HEK293 (cell line): ENCODE measurements around the gene C6orf136.

Experiments used
- GLIS2 ChIP-seq: fragments of 450-650 bp; formaldehyde crosslinking; IDR thresholded peaks from 2 replicates; pipeline ENCODE4 v1.5.1; 2016; ENCODE audit warnings: missing biosample characterization, missing genetic modification characterization
- HOXA7 ChIP-seq: sonication (generic); formaldehyde crosslinking; IDR thresholded peaks from 2 replicates; pipeline ENCODE4 v1.8.1; 2022; ENCODE audit warnings: missing genetic modification reagents, borderline replicate concordance
- KLF10 ChIP-seq: fragments of 450-650 bp; IDR thresholded peaks from 2 replicates; pipeline ENCODE4 v1.5.1; 2018; ENCODE audit warnings: missing biosample characterization, mild to moderate bottlenecking, missing genetic modification characterization
- KLF7 ChIP-seq: fragments of 450-650 bp; formaldehyde crosslinking; IDR thresholded peaks from 2 replicates; pipeline ENCODE4 v1.5.1; 2016; ENCODE audit warnings: missing biosample characterization, missing genetic modification characterization, borderline replicate concordance
- OSR2 ChIP-seq: fragments of 450-650 bp; formaldehyde crosslinking; IDR thresholded peaks from 2 replicates; pipeline ENCODE4 v1.5.1; 2016; ENCODE audit warnings: missing biosample characterization, missing genetic modification characterization
- PATZ1 ChIP-seq: fragments of 450-650 bp; formaldehyde crosslinking; IDR thresholded peaks from 2 replicates; pipeline ENCODE4 v1.5.1; 2016; ENCODE audit warnings: missing biosample characterization, missing genetic modification characterization
- PBX3 ChIP-seq: sonication (generic); formaldehyde crosslinking; IDR thresholded peaks from 2 replicates; pipeline ENCODE4 v1.8.1; 2022; ENCODE audit warnings: mild to moderate bottlenecking, moderate library complexity, missing genetic modification reagents
- TSHZ1 ChIP-seq: fragments of 450-650 bp; formaldehyde crosslinking; IDR thresholded peaks from 2 replicates; pipeline ENCODE4 v1.5.1; 2016; ENCODE audit warnings: missing biosample characterization, missing genetic modification characterization, borderline replicate concordance
- ZEB2 ChIP-seq: fragments of 450-650 bp; formaldehyde crosslinking; IDR thresholded peaks from 2 replicates; pipeline ENCODE4 v1.5.1; 2016; ENCODE audit warnings: missing biosample characterization, missing genetic modification characterization
- ZFP69B ChIP-seq: fragments of 450-650 bp; formaldehyde crosslinking; IDR thresholded peaks from 2 replicates; pipeline ENCODE4 v1.5.1; 2016; ENCODE audit warnings: missing biosample characterization, missing genetic modification characterization
- ZNF18 ChIP-seq: fragments of 450-650 bp; formaldehyde crosslinking; IDR thresholded peaks from 2 replicates; pipeline ENCODE4 v1.5.1; 2016; ENCODE audit warnings: missing biosample characterization, missing genetic modification characterization
- ZNF302 ChIP-seq: fragments of 450-650 bp; formaldehyde crosslinking; IDR thresholded peaks from 2 replicates; pipeline ENCODE4 v1.5.1; 2016; ENCODE audit warnings: missing biosample characterization, missing genetic modification characterization, low read depth
- ZNF366 ChIP-seq: fragments of 450-650 bp; formaldehyde crosslinking; conservative IDR thresholded peaks from 2 replicates; pipeline ENCODE4 v1.5.1; 2016; ENCODE audit warnings: missing biosample characterization, missing genetic modification characterization
- ZNF404 ChIP-seq: fragments of 450-650 bp; formaldehyde crosslinking; IDR thresholded peaks from 2 replicates; pipeline ENCODE4 v1.5.1; 2017; ENCODE audit warnings: missing biosample characterization, missing genetic modification characterization
- ZNF518A ChIP-seq: fragments of 450-650 bp; formaldehyde crosslinking; conservative IDR thresholded peaks from 2 replicates; pipeline ENCODE4 v1.5.1; 2016; ENCODE audit warnings: low read depth, missing biosample characterization, missing genetic modification characterization
- ZNF549 ChIP-seq: fragments of 450-650 bp; IDR thresholded peaks from 2 replicates; pipeline ENCODE4 v1.5.1; 2018; ENCODE audit warnings: missing biosample characterization, missing genetic modification characterization, mild to moderate bottlenecking, inconsistent platforms, moderate library complexity
- ZNF580 ChIP-seq: fragments of 450-650 bp; formaldehyde crosslinking; IDR thresholded peaks from 2 replicates; pipeline ENCODE4 v1.5.1; 2016; ENCODE audit warnings: missing biosample characterization, missing genetic modification characterization
- ZNF623 ChIP-seq: fragments of 450-650 bp; formaldehyde crosslinking; IDR thresholded peaks from 2 replicates; pipeline ENCODE4 v1.5.1; 2016; ENCODE audit warnings: missing biosample characterization, missing genetic modification characterization
- ZNF626 ChIP-seq: fragments of 450-650 bp; sonication (Bioruptor Pico); formaldehyde crosslinking; IDR thresholded peaks from 2 replicates; pipeline ENCODE4 v1.5.1; 2018; ENCODE audit warnings: missing biosample characterization, missing genetic modification characterization, inconsistent platforms
- ZNF654 ChIP-seq: fragments of 450-650 bp; formaldehyde crosslinking; IDR thresholded peaks from 2 replicates; pipeline ENCODE4 v1.5.1; 2016; ENCODE audit warnings: low read depth, missing biosample characterization, missing genetic modification characterization
- ZSCAN30 ChIP-seq: fragments of 450-650 bp; IDR thresholded peaks from 2 replicates; pipeline ENCODE4 v1.5.1; 2018; ENCODE audit warnings: missing biosample characterization, mild to moderate bottlenecking, missing genetic modification characterization, moderate library complexity
- ZSCAN5A ChIP-seq: fragments of 450-650 bp; formaldehyde crosslinking; IDR thresholded peaks from 2 replicates; pipeline ENCODE4 v1.5.1; 2016; ENCODE audit warnings: missing biosample characterization, missing genetic modification characterization

The C6orf136 gene

GRCh38 chr6:30626484-30627366, 20.2 kb upstream of the C6orf136 start, which contains the start of gene ATAT1 (continued):
- TF ChIP-seq ZNF18 (tag by site-specific recombination), result peak; percentile 18; the same call in 1 of the 2 replicates
- no peak for TF ChIP-seq ZNF654 (tag by site-specific recombination)
- peak; percentile 68 for TF ChIP-seq ZEB2 (tag by site-specific recombination)
- no peak for TF ChIP-seq HOXA7
- no peak for TF ChIP-seq KLF10 (tag by site-specific recombination)
- no peak for TF ChIP-seq TSHZ1
- no peak for TF ChIP-seq ZNF302 (tag by site-specific recombination)
- TF ChIP-seq PBX3, result no peak
- peak; percentile 97 for TF ChIP-seq GLIS2 (tag by site-specific recombination)
- TF ChIP-seq ZNF518A (tag by site-specific recombination), result peak; percentile 59
- TF ChIP-seq ZSCAN5A, result no peak
- TF ChIP-seq ZFP69B, result peak; percentile 95
- TF ChIP-seq ZNF623, result no peak
- no peak; the same call in 1 of the 2 replicates for TF ChIP-seq ZNF580 (tag by site-specific recombination)
- peak; percentile 96 for TF ChIP-seq PATZ1 (tag by site-specific recombination)
- no peak for TF ChIP-seq OSR2 (tag by site-specific recombination)
- TF ChIP-seq ZNF549 (tag by site-specific recombination), result no peak
- TF ChIP-seq ZNF404, result no peak
- TF ChIP-seq ZNF626 (tag by site-specific recombination), result no peak
- TF ChIP-seq KLF7 (tag by site-specific recombination), result 0 out of 2 replicates have a peak, but pooled peaks have one; percentile 17
- TF ChIP-seq ZSCAN30, result peak; percentile 72; the same call in 1 of the 2 replicates
- TF ChIP-seq ZNF366 (tag by site-specific recombination), result no peak
